Germinal center (tissue), 1 donor: ENCODE data around the gene SLC6A1.

Experiments used
- DNase-seq: peaks from one replicate; pipeline ENCODE4 v3.0.0; 2012; ENCODE audit warnings: mixed read lengths, low spot score

SLC6A1 gene

DNA sequence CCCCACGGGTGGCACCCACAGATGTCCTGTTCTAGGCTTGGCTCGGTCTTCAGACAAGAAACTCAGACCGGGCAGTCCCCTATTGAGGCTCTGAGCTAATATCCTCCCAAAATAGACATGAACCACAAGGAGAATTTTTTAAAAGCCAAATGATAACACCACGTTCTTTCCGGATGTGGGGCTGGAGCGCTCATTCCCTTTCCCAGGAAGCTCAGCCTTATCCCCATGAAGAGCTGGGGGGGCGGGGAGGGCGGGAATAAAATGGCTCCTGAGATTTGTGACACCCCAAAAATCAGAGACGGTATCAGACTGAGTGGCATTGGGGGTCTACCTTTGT, 1.1 kb downstream of the SLC6A1 start:
- DNase-seq: no peak

GRCh38 chr3:10994306-10994705, 1.8 kb downstream of the SLC6A1 start:
- DNase-seq: no peak

- no peak for DNase-seq
Measured at GRCh38 chr3:10995871-10996270, 3.3 kb downstream of the SLC6A1 start.

- DNase-seq: no peak
Measured at GRCh38 chr3:10996345-10997013, 3.9 kb downstream of the SLC6A1 start.

DNA sequence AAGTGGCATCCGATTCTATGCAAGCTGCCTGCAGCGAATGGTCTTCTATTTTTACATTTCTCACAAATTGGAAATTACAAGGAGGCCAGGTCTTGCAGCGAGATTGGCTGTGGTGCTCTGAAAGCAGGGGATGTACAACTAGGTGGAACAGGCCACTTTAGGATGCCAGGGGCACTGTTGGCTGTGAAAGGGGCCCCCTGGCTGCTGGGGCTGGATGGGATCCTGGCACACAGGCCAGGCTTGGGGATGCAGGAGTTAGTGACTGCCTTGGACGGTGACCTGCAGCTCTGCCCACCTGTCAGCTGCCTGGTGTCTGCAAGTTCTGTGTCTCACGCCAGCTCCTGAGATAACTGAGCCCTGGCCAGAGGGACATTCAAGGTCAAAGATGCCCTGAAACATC, 4.6 kb downstream of the SLC6A1 start:
- no peak for DNase-seq

GRCh38 chr3:10998542-10998941, 6.0 kb downstream of the SLC6A1 start:
- no peak for DNase-seq

DNA sequence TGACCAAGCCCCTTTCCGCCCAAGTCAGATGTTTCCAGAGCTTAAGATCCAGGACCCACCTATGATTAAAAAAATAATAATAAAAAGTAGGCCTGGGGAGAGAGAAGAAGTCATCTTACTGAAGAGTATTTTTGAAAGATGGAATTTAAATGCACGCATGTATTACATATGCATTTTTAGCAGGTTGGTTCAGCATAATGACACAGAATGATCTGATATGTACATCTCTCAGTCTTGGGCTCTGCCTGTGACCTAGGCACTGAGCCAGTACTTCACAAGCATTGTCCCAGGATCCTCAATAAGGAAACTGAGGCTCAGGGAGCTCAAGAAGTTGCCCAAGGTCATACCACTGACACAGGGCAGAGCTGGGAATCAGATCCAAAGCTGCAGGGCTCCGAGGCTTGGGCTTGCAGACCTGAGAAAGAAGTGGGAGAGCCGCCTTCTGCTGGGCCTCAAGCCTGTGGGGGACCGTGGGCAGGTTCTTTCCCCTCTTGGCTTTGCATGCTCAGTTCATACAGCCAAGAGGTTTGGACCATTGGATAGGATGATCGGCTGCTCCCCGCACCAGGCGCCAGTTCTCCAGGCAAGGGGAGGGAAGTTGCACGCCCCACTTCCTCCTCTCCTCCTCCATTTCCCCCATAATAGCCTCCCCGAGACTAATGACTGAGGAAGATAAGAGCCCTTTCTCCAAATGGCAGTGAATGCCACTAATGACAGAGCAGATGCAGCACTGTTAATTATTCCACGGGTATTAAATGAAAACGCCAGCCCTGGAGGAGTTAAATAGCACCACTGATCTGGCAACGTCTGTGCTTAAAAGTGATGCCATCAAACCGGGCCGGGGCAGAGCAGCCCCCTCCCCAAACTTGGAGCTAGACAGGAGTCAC, 6.9 kb downstream of the SLC6A1 start:
- no peak for DNase-seq

DNA sequence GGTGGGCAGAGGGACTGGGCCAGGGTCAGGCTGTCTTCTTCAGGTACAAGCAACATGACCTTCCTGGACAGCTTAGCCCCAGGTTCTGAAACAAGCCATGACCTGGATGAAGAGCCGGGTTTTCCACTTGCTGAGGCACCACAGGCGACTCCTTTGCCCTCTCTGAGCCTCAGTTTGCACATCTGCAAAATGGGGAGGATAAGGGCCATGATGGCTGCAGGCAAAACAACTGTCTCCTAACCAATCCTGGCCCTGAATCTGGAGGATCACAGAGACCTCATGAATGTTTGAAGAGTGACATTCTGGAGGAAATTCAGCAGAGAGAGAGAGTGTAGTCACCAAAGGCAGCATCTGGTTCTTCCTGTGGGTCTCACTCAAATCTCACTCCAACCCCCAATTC, 8.0 kb downstream of the SLC6A1 start:
- no peak for DNase-seq

- DNase-seq: no peak
Measured at GRCh38 chr3:11001020-11001657, 8.6 kb downstream of the SLC6A1 start.

DNA sequence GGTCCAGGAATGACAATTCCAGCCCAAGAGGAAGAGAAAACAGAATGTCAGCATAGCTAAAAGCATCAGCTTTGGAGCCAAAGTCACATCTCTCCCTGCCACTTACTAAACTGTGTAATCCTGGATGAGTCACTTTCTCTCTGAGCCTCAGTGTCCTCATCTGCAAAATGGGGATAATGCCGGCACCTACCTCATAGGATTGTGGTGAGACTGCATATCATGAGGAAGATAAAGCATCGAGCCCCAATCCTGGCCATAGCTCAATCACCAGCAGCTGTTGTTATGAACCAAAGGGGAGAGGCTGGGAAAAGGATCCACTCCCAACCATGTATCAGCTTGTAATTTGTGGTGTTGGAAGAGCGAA, 9.1 kb downstream of the SLC6A1 start:
- DNase-seq: no peak

GRCh38 chr3:11002371-11002807, 9.8 kb downstream of the SLC6A1 start:
- no peak for DNase-seq

- DNase-seq: no peak
Measured at GRCh38 chr3:11004563-11004962, 12.0 kb downstream of the SLC6A1 start.

- no peak for DNase-seq
Measured at GRCh38 chr3:11005686-11006256, 13.2 kb downstream of the SLC6A1 start.

DNA sequence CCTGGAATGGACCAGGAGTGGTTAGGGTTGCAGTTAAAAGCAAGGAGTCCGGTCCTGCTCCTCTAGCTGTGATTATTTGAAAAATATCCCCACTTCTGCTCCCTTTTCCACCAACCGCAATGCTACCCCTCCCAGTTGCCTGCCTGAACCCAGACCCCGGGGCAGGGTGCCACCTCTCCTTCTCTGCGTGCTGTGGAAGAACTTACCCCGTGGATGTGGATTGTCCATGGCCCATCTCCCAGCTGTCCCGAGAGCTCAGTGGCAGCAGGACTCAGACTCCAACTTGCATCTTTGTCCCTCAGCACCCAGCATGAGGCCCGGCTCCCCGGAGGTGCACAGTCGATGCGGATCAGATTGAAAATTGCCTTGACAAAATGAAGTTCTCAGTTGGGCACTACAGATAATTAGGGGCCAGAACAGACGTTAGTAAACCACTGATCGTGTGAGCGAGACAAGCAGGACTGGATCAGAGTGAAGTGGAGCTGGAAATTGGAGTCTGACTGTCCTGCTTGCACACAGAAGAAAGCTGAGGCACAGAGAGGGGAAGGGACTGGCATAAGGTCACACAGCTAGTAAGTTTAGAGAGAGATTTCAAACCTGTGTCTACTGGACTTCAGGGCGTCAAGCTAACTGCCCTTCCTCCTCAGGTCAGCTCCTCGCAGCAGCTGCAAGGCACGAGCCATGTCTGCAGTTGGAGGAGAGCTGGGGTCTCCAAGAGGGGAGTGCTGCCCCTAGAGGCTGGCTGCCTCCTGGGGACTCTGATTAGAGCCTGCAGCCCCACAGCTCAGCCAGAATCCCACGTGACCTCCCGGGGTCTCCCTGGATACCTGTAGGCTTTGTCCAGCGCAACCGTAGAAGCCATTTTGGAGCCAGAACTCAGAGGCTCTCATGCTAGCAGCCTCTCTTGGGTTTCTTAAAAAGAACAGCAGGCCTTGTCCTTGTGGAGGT, 14.7 kb downstream of the SLC6A1 start:
- no peak for DNase-seq

GRCh38 chr3:11009898-11010297, 17.4 kb downstream of the SLC6A1 start:
- no peak for DNase-seq

DNA sequence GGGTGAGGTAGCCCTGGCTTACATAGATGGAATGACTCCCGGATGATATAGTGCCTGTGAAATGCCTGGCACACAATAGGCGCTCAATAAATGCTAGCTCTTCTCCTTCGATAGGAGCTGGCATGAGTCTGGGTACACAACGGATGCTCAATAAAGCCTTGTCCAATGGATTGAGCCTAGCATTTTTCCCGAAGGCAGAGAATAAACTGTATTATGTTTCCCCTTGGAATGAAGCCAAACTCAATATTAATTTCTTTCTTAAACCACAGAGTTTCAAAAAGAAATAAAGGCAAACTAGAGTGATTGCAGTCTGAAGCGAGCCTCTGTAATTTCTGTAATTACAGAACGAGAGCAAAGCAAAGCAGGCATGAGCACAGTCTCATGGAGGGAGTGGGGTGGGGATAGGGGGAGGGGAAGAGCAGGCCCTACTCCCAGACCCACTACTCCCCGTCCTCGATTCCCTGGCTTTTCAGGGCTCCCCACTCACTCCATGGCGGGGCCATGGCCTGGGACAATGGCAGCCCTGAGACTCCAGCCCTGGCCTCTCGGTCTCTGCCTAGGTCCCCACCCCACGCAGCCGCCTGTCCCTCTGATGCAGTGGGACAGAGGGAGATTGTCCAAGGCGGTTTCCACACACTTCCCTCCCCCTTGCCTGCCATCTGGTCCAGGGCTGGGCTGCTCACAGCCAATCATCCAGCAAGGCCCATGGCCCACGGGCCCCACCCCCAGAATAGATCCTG, 18.0 kb downstream of the SLC6A1 start:
- DNase-seq: no peak

DNA sequence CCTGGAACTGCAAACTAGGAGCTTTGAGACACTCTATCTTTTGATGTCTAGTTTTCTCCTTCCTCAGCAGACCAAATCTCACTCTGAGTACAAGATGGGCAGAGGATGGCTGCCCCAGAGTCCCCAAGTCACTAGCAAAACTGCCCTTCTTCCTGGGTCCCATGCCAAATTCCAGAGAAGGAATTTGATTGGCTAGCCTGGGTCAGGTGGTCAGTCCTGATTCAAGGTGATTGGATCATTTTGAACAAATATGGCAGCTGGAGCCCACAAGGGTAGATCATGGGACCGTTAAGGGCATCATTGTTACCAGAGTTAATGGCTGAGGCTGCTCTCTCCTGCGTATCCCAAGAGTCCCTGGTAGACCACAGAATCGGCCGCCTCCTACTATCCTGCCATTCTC, 21.7 kb downstream of the SLC6A1 start:
- no peak for DNase-seq

DNA sequence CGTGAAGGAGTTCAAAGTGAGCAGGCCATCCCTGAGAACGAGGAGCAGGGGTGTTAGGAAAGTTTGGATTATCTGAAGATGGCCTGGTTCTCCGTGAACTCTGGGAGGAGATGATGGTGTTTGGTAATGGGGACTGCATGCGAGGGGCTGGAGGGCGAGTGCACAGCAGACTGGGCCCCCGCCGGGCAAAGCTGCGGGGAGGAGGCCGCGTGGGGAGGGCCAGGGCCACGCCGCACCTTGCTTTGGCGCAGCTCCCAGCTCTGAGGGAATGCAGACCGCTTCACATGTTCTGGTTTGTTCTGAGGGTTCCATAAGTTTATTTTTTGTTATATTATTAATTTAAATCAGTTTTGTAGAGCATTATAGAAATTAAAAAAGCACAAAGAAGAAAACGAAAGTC, 22.2 kb downstream of the SLC6A1 start:
- DNase-seq: no peak

- no peak for DNase-seq
Measured at GRCh38 chr3:11015369-11015768, 22.8 kb downstream of the SLC6A1 start.

DNA sequence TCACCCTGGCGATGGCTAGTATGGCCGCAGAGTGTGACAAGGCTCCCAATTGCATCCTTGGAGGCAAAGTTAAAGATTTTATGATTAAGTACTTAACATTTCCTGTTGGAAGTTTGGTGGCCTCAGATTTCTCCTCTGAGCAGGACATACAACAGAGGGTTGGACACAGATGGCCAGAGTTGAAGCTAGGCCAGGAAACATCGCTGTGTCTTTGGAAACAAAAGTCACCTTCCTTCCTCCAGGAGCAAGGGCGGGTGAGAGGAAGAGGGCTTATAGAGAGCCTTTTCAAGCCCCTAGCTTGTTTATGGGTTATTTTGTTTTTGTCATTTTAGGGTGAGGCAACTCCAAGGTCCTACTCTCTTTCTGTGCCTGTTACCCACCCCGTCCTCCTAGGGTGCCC, 24.2 kb downstream of the SLC6A1 start:
- DNase-seq: no peak
